GM12873 (cell line): ENCODE measurements around the gene HBB.
"Not testable (repeated sequence)": the region's sequence is repeated elsewhere in the genome, so short reads cannot be mapped to it uniquely, and the experiment has no call there.

Source experiments
- CTCF ChIP-seq: IDR thresholded peaks from 2 replicates; pipeline ENCODE4 v1.5.1; 2012; ENCODE audit warnings: low read depth, mild to moderate bottlenecking, moderate library complexity, low read length, control low read depth; ENCODE audit not compliant: insufficient read depth; ENCODE audit errors: missing control alignments

HBB gene

GRCh38 chr11:5250543-5251204, 23.8 kb upstream of the HBB start:
- no peak for TF ChIP-seq CTCF

DNA sequence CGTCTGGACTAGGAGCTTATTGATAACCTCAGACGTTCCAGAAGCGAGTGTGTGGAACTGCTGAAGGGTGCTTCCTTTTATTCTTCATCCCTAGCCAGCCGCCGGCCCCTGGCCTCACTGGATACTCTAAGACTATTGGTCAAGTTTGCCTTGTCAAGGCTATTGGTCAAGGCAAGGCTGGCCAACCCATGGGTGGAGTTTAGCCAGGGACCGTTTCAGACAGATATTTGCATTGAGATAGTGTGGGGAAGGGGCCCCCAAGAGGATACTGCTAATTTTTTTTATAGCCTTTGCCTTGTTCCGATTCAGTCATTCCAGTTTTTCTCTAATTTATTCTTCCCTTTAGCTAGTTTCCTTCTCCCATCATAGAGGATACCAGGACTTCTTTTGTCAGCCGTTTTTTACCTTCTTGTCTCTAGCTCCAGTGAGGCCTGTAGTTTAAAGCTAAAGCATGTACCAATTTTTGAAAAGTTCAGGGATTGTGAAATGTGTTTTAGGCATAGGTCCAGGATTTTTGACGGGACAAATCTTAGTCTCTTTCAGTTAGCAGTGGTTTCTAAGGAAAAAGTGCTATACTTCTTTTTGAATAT, 23.0 kb upstream of the HBB start, which contains the start of gene HBG1:
HBG1 (minus strand) TSS at position 51 of the 590 bp plus-strand sequence. CDS start 53 bp downstream, outside the sequence.
- TF ChIP-seq CTCF = not testable (repeated sequence)

DNA sequence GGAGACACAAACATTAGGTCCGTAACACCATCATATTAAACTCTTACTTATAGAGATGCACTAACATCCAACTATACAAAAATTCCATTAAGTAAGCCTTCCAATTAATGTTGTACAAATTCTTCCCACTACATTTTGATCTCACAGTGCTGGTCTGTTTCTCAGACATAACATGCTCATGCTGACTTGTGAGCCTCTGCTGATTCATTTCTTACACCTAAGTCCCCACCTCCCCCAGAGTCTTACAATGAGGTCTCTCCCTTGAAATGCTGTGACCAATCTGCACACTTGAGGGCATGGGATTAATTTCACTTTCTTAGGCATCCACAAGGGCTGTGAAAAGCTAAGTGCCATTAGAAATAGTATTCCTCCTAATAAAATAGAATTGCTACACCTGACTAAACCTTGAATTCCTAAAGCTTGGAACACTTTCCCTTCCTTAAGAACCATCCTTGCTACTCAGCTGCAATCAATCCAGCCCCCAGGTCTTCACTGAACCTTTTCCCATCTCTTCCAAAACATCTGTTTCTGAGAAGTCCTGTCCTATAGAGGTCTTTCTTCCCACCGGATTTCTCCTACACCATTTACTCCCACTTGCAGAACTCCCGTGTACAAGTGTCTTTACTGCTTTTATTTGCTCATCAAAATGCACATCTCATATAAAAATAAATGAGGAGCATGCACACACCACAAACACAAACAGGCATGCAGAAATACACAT, 20.8 kb upstream of the HBB start:
- no peak for TF ChIP-seq CTCF

GRCh38 chr11:5246772-5247471, 20.1 kb upstream of the HBB start:
- TF ChIP-seq CTCF = no peak

DNA sequence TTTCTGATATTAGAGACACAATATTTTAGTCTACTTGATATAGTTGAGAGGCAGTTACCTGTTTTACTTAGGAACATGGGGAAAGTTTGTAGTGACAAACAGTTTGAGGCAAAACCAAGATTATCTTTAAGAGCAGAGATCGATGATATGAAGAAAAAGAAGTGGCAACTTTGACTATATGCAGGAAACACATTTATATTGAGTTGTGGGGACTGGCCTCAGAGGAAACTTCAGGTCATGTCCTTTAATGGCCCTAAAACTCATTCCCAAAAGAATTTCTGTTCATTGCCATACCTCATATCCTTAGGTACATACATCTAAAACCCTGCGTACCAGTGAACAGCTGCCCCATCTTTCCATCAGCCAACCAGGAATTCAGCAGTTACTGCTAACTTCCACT, 18.3 kb upstream of the HBB start:
- TF ChIP-seq CTCF = no peak

- no peak for TF ChIP-seq CTCF
These were observed 16.9 kb upstream of the HBB start for GRCh38 chr11:5243816-5244180.

DNA sequence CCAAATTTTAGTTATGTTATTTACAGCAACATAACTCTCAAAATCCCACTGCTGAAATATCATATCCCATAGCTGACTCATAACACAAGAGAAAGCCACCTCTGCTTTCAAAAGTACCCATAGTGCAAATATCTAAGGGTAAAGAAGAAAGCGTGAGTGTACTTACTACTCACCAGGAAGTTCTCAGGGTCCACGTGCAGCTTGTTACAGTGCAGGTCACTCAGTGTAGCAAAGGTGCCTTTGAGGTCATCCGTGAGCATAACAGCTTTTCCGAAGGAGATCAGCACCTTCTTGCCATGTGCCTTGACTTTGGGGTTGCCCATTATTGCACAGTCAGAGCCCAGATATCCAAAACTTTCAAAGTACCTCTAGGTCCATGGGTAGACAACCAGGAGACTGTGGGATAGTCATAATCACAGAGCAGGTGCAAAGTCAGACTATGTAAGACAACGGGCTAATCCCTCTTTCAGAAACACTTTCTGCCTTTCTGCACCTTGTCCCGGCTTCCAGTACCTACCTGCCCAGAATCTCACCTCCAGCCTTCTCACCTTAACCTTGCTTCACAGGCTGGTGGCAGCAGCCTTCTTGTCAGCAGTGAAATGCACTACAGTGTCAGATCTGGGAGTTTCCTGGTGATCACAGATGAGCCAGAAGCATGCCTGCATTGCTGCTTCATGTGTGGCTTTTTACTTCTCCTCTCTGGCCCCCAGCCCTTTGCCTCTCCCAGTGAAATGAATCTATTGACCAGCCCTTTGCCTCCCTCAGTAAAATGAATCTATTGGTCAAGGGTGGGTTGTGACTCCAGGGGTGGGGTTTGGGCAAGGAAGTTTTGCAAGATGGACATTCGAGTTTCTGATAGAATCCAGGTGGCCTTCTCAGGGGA, 16.3 kb upstream of the HBB start:
- no peak for TF ChIP-seq CTCF
